Transverse colon (tissue), 4 donors: ENCODE results near the gene MCC. TPM values are rescaled to one million over a fixed set of nuclear protein-coding genes. Genes with fewer than 3 reads are reported as not detected.

Experiments
- DNase-seq: peaks from one replicate; pipeline ENCODE4 v3.0.0-alpha.2; 2019
- H3K27ac ChIP-seq, 4 donors: fragments of 200-600 bp; sonication (generic); 2 replicates each; pipeline ENCODE4 v1.5.1; 2016 to 2018; ENCODE audit warnings: inconsistent platforms in 4 of 4
- H3K27me3 ChIP-seq: fragments of 200-600 bp; sonication (generic); 2 replicates; pipeline ENCODE4 v1.5.1; 2017; ENCODE audit warnings: inconsistent platforms
- H3K36me3 ChIP-seq, 4 donors: fragments of 200-600 bp; sonication (generic); 2 replicates each; pipeline ENCODE4 v1.5.1; 2017 to 2019; ENCODE audit warnings: inconsistent platforms in 4 of 4
- H3K4me1 ChIP-seq, 4 donors: fragments of 200-600 bp; sonication (generic); 2 replicates each; pipeline ENCODE4 v1.5.1; 2017 to 2020; ENCODE audit warnings: inconsistent platforms in 4 of 4
- H3K4me3 ChIP-seq, 4 donors: fragments of 200-600 bp; sonication (generic); 1 replicate in 1 of 4; 2 replicates in 3 of 4; pipeline versions ENCODE4 v1.5.1 to v1.6.1; 2017 to 2019; ENCODE audit warnings: inconsistent platforms in 4 of 4
- H3K9me3 ChIP-seq, 2 donors: fragments of 200-600 bp; sonication (generic); 2 replicates each; pipeline ENCODE4 v1.5.1; 2017 to 2019; ENCODE audit warnings: inconsistent platforms in 2 of 2
- CTCF ChIP-seq, 5 experiments: fragments of 200-600 bp in 3 of 5; fragments of 450-650 bp in 2 of 5; sonication (generic) in 3 of 5; IDR thresholded peaks; 1 replicate in 2 of 5; 2 replicates in 3 of 5; pipeline ENCODE4 v1.5.1; 2016 to 2017; ENCODE audit warnings: antibody characterized with exemption in 5 of 5, inconsistent platforms in 3 of 5, mild to moderate bottlenecking in 2 of 5, moderate library complexity in 1 of 5
- EP300 ChIP-seq: sonication (generic); formaldehyde crosslinking; IDR thresholded peaks from one replicate; pipeline ENCODE4 v1.6.1; 2017; ENCODE audit warnings: antibody characterized with exemption, low read depth
- POLR2A ChIP-seq: fragments of 450-650 bp; IDR thresholded peaks from one replicate; pipeline ENCODE4 v1.6.1; 2016; ENCODE audit warnings: antibody characterized with exemption, mild to moderate bottlenecking, moderate library complexity
- POLR2AphosphoS5 ChIP-seq, 3 donors: sonication (generic); formaldehyde crosslinking; IDR thresholded peaks; one replicate each; pipeline ENCODE4 v1.6.1; 2016; ENCODE audit warnings: antibody characterized with exemption in 3 of 3
- WGBS, 2 donors: methylation state at CpG; one replicate each; pipeline ENCODE4 v1.1.5; 2018; ENCODE audit warnings: low coverage in 1 of 2; 5-methylcytosine and 5-hydroxymethylcytosine counted together
- in situ Hi-C, 4 donors: fragments of 200-750 bp; cut with MboI; loops; one replicate each; pipeline versions ENCODE4 v1.15.0 to v1.15.1; 2017; ENCODE audit warnings: low sequenced_read_pairs in 3 of 4, low pct_ligation_motif_present in 1 of 4, low pct_unique_long_range_greater_than_20kb in 1 of 4
- intact Hi-C: fragments of 100-400 bp; cut with DNase I; formaldehyde crosslinking; loops from one replicate; pipeline ENCODE4 v1.15.1; 2023; ENCODE audit warnings: low total_unique reads
- total RNA-seq, 4 donors: library from RNA; depleted of rRNA; stranded (reverse); fragments of >200 nt; gene quantifications; one replicate each; pipeline ENCODE4 v1.1.0, GENCODE V29; 2016

MCC gene
- total RNA-seq, 4 donors from 2014 or later, result 2.6 to 28.4 (median 16.4) TPM

- Histone ChIP-seq H3K36me3 (peaks cover 0 to 44% (median 16%) of the 10 kb centered on the region in 4 donors), H3K27me3 (no peaks in the 10 kb centered on the region), H3K4me1 (no peaks in the 10 kb centered on the region), H3K27ac (no peak overlapping the region), H3K4me3 (no peak overlapping the region), H3K9me3 (no peaks in the 10 kb centered on the region)
- intact Hi-C loops, result no loop called here
- 78 to 93% methylated on average over 1 of the region's 1 CpG for WGBS, 2 donors
- TF ChIP-seq EP300 (no peak), POLR2A (no peak), POLR2AphosphoS5 (IDR thresholded peaks at IDR 0.05) (no peak), CTCF (IDR thresholded peaks at IDR 0.05) (no peak)
- DNase-seq, result no peak
- in situ Hi-C loops, result loop anchor here in 1 of 4 donors (10.0 kb wide), 1 partner anchor 319 kb away; no protein-coding TSS in a partner anchor
These were observed 482.8 kb downstream of the MCC start for GRCh38 chr5:113005454-113005853.

- Histone ChIP-seq H3K9me3 (no peaks in the 10 kb centered on the region), H3K4me1 (no peaks in the 10 kb centered on the region), H3K27me3 (no peaks in the 10 kb centered on the region), H3K4me3 (no peak overlapping the region), H3K36me3 (peaks cover 0 to 41% (median 16%) of the 10 kb centered on the region in 4 donors), H3K27ac (no peak overlapping the region)
- TF ChIP-seq POLR2A, result no peak
- TF ChIP-seq POLR2AphosphoS5 (IDR thresholded peaks at IDR 0.05), result no peak
- no peak for TF ChIP-seq EP300
- no peak for TF ChIP-seq CTCF (IDR thresholded peaks at IDR 0.05)
- intact Hi-C loops (no loop called here), in situ Hi-C loops (loop anchor here in 1 of 4 donors (10.0 kb wide), 1 partner anchor 321 kb away; no protein-coding TSS in a partner anchor)
- DNase-seq, result no peak
- 81 to 85% methylated on average over 3 of the region's 3 CpGs for WGBS, 2 donors
These were observed 484.5 kb downstream of the MCC start for GRCh38 chr5:113003763-113004162.

- 95 to 100% methylated on average over 1 to 5 of the region's 5 CpGs for WGBS, 2 donors
- DNase-seq, result no peak
- Histone ChIP-seq H3K9me3 (no peaks in the 10 kb centered on the region), H3K4me1 (no peaks in the 10 kb centered on the region), H3K4me3 (no peak overlapping the region), H3K36me3 (peaks cover 0 to 31% (median 12%) of the 10 kb centered on the region in 4 donors), H3K27ac (no peak overlapping the region), H3K27me3 (no peaks in the 10 kb centered on the region)
- intact Hi-C loops (no loop called here), in situ Hi-C loops (loop anchor here in 1 of 4 donors (10.0 kb wide), 1 partner anchor 322 kb away; no protein-coding TSS in a partner anchor)
- no peak for TF ChIP-seq POLR2AphosphoS5 (IDR thresholded peaks at IDR 0.05)
- no peak for TF ChIP-seq EP300
- no peak for TF ChIP-seq CTCF (IDR thresholded peaks at IDR 0.05)
- no peak for TF ChIP-seq POLR2A
These were observed 485.8 kb downstream of the MCC start for GRCh38 chr5:113002423-113002822.

- no peaks in the 10 kb centered on the region for H3K9me3 ChIP-seq
- 92 to 97% methylated on average over 2 of the region's 2 CpGs for WGBS, 2 donors
- in situ Hi-C loops (loop anchor here in 1 of 4 donors (10.0 kb wide), 1 partner anchor 324 kb away; no protein-coding TSS in a partner anchor), intact Hi-C loops (no loop called here)
- peaks cover 0 to 31% (median 12%) of the 10 kb centered on the region in 4 donors for H3K36me3 ChIP-seq
- DNase-seq, result no peak
- no peak overlapping the region for H3K4me3 ChIP-seq
- no peaks in the 10 kb centered on the region for H3K27me3 ChIP-seq
- TF ChIP-seq CTCF (IDR thresholded peaks at IDR 0.05) (no peak), POLR2A (no peak), EP300 (no peak), POLR2AphosphoS5 (IDR thresholded peaks at IDR 0.05) (no peak)
- peaks cover 0 to 6% (median 2%) of the 10 kb centered on the region in 4 donors for H3K4me1 ChIP-seq
- no peak overlapping the region for H3K27ac ChIP-seq
These were observed 487.8 kb downstream of the MCC start for GRCh38 chr5:113000466-113000865.
